ENCODE measurements around the gene XYLT1.

DNA sequence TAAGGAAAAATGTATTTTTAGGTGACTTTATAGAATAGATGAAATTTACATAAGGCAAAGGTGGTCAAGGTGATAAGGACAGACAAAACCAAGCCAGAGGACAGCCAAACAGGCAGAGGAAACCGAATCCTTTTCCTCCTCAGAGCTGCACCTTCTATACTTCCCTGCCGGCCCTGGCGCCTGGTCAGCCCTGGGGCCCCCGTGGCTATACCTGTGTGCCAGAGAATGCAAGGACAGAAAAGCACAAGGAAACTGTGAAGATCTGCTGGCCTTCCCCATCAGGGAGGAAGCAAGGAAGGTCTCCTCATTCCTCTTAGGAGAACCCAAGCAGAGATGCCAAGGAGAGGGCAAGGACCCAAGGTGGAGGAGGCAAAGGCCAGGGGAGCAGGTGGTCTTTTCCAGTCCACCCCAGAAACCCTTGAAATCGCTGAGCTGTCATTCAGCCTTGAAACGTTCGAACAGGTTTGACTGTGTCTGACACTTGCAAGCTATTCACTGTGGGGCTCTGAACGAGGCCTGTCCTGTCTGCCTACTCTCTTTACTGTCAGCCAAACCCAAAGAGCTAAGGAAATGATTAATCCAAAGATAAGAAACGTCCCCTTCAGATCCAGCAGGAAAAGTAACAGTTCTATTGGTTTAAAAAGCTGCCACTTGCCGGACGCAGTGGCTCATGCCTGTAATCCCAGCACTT lies 114.4 kb downstream of the XYLT1 start:
- TF ChIP-seq, protein P1, sequence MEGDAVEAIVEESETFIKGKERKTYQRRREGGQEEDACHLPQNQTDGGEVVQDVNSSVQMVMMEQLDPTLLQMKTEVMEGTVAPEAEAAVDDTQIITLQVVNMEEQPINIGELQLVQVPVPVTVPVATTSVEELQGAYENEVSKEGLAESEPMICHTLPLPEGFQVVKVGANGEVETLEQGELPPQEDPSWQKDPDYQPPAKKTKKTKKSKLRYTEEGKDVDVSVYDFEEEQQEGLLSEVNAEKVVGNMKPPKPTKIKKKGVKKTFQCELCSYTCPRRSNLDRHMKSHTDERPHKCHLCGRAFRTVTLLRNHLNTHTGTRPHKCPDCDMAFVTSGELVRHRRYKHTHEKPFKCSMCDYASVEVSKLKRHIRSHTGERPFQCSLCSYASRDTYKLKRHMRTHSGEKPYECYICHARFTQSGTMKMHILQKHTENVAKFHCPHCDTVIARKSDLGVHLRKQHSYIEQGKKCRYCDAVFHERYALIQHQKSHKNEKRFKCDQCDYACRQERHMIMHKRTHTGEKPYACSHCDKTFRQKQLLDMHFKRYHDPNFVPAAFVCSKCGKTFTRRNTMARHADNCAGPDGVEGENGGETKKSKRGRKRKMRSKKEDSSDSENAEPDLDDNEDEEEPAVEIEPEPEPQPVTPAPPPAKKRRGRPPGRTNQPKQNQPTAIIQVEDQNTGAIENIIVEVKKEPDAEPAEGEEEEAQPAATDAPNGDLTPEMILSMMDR (IDR thresholded peaks at IDR 0.05; ENCODE audit: low read depth, low read length): no peak
- no peak for TF ChIP-seq EZH2phosphoT487 (IDR thresholded peaks at IDR 0.05; ENCODE audit: low read depth)

Data from OCI-LY3 (cell line).